Stimulated activated naive CD4-positive, alpha-beta T cell treated with Interleukin-2 at 50 U/mL for 16 hours (primary cell): Measurements from ENCODE around the gene SREBF1.

Experiments used
- DNase-seq: peaks from one replicate; lab custom pipeline; 2025; lab: John Stamatoyannopoulos, UW

The SREBF1 gene

DNA sequence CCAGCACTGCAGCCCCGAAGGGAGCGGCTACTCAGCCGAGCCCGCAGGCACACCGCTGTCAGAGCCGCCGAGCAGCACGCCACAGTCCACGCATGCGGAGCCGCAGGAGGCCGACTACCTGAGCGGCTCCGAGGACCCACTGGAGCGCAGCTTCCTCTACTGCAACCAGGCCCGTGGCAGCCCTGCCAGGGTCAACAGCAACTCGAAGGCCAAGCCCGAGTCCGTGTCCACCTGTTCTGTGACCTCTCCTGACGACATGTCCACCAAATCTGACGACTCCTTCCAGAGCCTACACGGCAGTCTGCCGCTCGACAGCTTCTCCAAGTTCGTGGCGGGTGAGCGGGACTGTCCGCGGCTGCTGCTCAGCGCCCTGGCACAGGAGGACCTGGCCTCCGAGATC is 42.4 kb downstream of the SREBF1 start:
- DNase-seq: no peak

GRCh38 chr17:17793378-17794214 is 43.2 kb downstream of the SREBF1 start:
- DNase-seq: no peak

DNA sequence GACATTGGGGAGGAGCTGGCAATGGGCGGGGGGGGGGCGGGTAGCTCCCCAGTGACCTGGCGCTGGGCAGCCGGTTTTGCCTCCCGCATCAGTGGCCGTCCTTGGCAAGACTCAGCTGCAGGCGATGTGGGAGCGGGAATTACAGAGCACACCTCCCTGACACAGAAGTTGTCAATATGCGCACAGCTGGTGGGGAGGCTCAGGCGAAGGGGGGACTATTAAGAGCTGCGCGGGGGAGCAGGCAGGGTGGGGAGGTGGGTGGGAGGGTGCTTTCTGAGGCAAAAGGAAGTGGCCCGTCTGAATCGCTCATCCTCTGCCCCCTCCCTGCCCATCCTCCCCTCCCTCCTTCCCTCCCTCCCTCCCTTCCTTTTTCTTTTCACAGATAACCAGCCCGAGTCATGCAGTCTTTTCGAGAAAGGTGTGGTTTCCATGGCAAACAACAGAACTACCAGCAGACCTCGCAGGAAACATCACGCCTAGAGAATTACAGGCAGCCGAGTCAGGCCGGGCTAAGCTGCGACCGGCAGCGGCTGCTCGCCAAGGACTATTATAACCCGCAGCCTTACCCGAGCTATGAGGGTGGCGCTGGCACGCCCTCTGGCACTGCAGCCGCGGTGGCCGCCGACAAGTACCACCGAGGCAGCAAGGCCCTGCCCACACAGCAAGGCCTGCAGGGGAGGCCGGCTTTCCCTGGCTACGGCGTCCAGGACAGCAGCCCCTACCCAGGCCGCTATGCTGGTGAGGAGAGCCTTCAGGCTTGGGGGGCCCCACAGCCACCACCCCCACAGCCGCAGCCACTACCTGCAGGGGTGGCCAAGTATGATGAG is 44.0 kb downstream of the SREBF1 start:
- peak; percentile 42 for DNase-seq

DNA sequence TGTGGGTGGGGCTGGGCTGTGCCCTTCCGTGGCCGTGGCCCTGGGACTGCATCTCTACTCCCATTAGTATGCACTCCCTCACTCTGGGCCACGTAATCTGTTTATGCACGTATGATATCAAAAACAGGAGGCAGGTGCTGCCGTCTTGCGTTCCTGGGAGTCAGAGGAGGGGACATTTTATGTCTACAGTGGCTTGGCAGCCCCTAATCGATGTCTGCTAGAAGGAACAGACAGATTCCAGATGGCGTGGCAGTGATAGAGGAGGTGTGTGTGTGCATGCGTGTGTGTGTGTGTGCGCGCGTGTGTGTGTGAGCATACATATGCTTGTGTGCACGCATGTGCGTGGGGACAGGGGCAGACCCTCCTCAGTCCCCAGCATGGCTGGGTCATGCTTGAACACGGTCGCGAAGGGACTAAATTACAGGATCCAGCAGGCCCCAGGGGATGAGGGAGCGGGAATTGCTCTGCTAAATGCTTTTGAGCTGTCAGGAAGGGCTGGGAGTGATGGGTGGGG is 44.7 kb downstream of the SREBF1 start:
- DNase-seq: no peak

GRCh38 chr17:17790637-17791464 is 45.9 kb downstream of the SREBF1 start:
- DNase-seq: no peak

DNA sequence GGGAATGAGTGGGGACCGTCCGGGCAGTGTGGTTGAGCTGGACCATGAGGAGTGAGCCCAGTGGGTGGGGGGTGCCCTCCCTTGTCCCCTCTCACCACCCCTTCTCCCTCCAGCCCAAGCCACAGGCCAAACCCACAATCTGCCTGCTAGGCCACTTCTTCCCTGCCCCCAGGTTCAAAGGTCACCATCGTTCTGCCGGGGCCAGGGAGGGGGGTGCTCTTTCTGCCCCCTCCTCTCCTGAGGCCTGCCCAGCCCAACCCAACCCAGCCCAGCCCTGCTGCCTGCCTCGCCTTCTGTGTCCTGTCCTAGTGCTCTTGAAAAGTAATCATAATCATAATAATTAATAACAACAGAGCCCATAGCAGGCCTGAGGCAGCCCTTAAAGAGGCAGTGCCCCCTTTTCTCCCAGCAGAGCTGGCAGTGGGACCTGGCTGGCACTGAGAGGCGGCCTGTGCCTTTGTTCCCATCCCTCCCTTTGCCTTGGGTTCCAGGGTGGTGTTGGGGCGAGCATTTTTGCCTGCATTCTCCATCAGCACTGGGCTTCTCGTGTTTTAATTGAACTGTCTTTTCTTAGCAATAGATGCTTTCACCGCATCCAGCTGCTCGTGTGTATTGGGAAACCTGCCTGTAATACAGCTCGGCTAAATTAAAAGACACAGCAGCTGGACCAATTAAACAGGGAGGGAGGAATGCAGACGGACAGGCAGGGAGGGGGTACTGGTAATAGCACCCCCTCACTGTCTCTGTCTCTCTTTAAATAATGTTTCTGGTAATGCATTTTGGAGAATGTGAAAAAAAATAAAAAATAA is 46.8 kb downstream of the SREBF1 start:
- DNase-seq: no peak

- no peak for DNase-seq
Observed at GRCh38 chr17:17789410-17789809, 47.4 kb downstream of the SREBF1 start.

DNA sequence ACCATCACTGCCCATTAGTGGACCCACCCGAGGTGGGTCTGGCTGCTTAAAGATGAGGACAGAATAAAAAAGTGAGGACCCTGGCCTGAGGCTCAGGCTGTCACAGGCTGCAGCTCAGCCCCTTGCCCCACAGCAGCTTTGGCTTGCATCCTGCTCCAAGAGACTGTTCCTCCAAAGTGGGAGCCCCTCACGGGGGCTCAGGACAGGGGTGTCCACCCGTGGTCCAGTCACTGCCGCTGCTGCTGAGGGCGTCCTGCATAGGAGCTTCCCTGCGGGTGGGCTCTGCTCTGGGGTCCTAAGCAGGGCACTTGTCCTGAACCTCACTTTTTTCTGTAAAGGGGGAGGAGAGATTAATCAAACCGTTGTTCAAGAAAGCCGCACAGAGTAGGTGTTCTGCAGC is 47.8 kb downstream of the SREBF1 start:
- DNase-seq: no peak

DNA sequence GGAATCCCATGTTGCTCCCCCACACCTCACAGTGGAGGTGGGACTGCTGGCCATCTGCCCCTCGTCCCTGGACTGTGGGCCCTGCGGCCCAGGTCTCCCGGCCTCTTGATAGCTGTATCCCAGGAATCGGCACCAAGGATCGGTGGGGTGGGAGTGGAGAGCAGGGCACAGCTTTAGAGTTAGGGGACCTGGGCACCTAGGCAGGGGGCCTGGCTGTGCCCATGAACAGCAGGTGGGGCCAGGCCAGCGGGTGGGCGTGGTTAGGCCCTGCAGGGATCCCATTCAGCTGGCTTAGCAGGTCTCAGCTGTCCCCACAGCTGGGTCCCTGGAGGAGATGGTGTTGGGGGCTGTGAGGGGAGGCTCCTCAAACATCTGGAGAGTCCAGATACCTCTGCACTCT is 49.2 kb downstream of the SREBF1 start:
- DNase-seq: no peak

GRCh38 chr17:17786998-17787397 is 49.8 kb downstream of the SREBF1 start:
- DNase-seq: no peak

GRCh38 chr17:17785407-17785806 is 51.4 kb downstream of the SREBF1 start:
- no peak for DNase-seq

DNA sequence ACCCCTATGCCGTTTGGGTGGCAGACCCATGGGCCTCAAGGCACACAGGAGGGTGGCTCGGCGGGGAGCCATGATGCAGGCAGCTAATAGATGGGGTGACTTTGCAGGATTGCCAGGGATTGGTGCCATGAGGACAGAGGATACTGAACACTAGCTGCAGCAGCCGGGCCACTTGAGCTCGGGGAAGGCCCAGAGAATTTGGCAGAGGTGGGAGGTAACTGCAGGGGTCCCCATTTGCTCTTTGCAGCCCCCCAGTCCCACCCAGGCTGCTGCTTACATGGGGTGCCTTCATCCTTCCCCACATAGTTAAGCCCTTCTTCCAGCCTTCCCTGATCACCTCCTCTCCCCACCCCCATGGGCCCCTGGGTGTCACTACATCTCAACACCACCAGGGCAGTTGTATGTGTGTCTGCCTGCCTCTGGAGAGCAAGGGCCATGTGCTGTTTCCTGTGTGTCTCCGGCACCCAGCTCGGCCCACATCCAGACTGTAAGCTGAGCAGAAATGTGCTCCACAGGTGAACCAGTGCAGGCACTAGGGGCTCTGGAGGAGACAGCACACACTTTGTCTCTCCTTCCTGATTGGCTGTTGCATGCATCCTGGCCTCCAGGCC is 52.0 kb downstream of the SREBF1 start:
- no peak for DNase-seq

GRCh38 chr17:17783825-17784656 is 52.7 kb downstream of the SREBF1 start:
- no peak for DNase-seq

DNA sequence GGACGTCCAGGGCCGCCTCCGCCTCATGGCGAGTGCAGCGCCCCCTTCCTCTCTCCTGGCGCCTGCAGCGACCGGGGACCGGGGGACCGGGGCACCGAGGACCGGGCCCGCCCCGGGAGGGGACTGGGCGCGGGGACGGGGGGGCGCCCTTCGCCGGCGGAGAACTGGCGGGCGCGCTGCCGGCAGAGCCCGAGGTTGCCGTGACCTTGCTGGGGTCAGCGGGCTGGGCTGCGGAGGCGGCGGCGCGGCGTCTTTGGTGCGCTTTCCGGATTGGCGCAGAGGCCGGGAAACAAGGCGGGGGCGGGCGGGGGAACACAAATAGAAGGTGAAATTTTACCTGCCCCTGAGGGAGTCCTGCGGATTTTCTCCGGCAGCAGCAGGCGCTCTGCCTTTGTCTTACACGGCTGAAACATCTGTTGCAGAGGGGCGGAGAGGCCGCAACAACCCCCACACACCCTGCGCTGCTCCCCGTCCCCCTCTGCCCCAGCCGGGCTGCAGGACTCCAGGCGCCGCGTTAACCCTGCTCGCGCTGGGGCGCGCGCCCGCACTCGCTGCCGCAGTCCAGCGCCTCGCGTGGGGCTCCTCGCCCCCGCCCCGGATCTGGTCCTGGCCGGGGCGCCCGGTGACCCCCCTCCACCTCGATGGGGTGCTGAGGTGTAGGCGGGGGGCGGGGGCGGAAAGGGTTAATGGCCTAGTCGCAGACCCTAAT is 53.5 kb downstream of the SREBF1 start:
- DNase-seq: peak; percentile 36

- DNase-seq: no peak
Observed at GRCh38 chr17:17782523-17783115, 54.2 kb downstream of the SREBF1 start.

- DNase-seq: no peak
Observed at GRCh38 chr17:17781591-17782496, 54.9 kb downstream of the SREBF1 start.

DNA sequence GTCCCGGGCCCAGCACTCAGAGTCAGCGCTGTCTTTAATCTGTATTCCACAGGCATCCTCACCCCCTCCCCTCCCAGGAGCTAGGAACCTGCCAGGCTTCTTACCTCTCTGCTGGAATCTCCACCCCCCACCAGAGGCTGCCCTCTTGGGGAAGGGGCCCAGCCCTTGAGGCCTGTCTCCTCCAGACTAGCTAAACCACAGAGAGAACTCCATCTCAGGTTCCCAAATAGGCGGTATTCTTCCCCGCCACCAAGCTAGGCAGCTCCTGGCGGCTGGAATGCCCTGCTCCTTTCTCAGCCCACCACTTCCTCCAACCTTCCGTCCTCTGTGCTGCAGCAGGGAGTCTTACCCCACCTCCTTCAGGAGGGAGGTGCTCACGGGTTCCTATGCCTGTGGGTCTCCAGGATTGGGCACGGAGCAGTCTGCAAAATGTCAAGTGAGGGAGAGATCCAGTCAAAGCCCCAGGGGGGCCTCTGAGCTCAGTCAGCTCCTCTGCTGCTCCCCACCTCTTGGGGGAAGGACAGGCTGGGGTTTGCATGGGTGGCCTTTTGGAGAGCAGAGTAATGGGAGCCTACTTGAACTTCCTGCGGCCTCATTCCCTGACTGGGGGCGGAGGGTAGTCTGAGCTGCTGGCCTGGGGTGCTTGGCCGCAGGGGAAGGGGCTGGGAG is 55.7 kb downstream of the SREBF1 start:
- no peak for DNase-seq
